Hepatocyte (in vitro differentiated cells): ENCODE results near the gene ERC2.

Source experiments
- CTCF ChIP-seq: fragments of 200-600 bp; sonication (generic); IDR thresholded peaks from 2 replicates; pipeline ENCODE4 v1.5.1; 2016; ENCODE audit warnings: antibody characterized with exemption, mild to moderate bottlenecking; ENCODE audit not compliant: poor library complexity
- EZH2 ChIP-seq: fragments of 200-600 bp; sonication (generic); IDR thresholded peaks from 2 replicates; pipeline ENCODE4 v1.6.1; 2016; ENCODE audit warnings: antibody characterized with exemption, mild to moderate bottlenecking, borderline replicate concordance
- EZH2phosphoT487 ChIP-seq: fragments of 200-600 bp; sonication (generic); IDR thresholded peaks from one replicate; pipeline ENCODE4 v1.6.1; 2018; ENCODE audit warnings: antibody characterized with exemption, mild to moderate bottlenecking, low read depth, moderate library complexity; ENCODE audit not compliant: unreplicated experiment, severe bottlenecking

DNA sequence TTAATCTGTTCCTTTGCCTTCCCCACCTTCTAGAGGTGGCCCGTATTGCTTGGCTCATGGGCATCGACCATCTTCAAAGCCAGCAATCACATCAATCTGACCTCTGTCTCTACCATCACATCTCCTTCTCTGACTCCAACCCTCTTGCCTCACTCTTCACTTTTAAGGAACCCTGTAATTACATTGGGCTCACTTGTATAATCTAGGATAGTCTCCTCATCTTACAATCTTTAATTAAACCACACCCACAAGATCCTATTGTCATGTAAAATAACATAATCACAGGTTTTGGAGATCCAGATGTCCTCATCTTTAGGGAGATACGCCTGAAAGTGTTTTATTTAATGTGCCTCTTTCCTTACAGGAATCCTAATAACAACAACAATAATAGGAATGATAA is 234.5 kb downstream of the ERC2 start:
- no peak for TF ChIP-seq CTCF
- TF ChIP-seq EZH2 = no peak
- no peak for TF ChIP-seq EZH2phosphoT487
